DOHH2 (cell line): ENCODE results near the gene HIVEP3.

ENCODE experiments used
- H3F3A ChIP-seq: fragments of 200-600 bp; sonication (generic), shearing (Covaris generic); 2 replicates; pipeline ENCODE4 v1.6.0; 2016; ENCODE audit warnings: antibody characterized with exemption, mild to moderate bottlenecking; ENCODE audit not compliant: control insufficient read depth, insufficient read depth
- H3K27ac ChIP-seq: fragments of 200-600 bp; sonication (generic); 2 replicates; pipeline ENCODE4 v1.5.1; 2014; ENCODE audit warnings: low read depth, mild to moderate bottlenecking, low read length, moderate library complexity
- H3K27me3 ChIP-seq: fragments of 200-600 bp; sonication (generic); 2 replicates; pipeline ENCODE4 v1.6.1; 2014; ENCODE audit warnings: mild to moderate bottlenecking, low read length, mixed read lengths; ENCODE audit not compliant: control insufficient read depth
- H3K36me3 ChIP-seq: fragments of 200-600 bp; sonication (generic); 2 replicates; pipeline ENCODE4 v1.6.1; 2014; ENCODE audit warnings: mild to moderate bottlenecking, low read length, moderate library complexity, mixed read lengths; ENCODE audit not compliant: control insufficient read depth
- H3K4me1 ChIP-seq: fragments of 200-600 bp; sonication (generic); 2 replicates; pipeline ENCODE4 v1.6.1; 2014; ENCODE audit warnings: mild to moderate bottlenecking, low read length, mixed read lengths; ENCODE audit not compliant: control insufficient read depth
- H3K4me2 ChIP-seq: fragments of 200-600 bp; sonication (generic); 2 replicates; pipeline ENCODE4 v1.6.0; 2014; ENCODE audit warnings: mild to moderate bottlenecking, low read length, moderate library complexity
- H3K4me3 ChIP-seq: fragments of 200-600 bp; sonication (generic); 2 replicates; pipeline ENCODE4 v1.5.1; 2014; ENCODE audit warnings: mild to moderate bottlenecking, low read length, mixed read lengths
- H3K79me2 ChIP-seq: fragments of 200-600 bp; sonication (generic); 2 replicates; pipeline ENCODE4 v1.6.1; 2014; ENCODE audit warnings: mild to moderate bottlenecking, low read length, mixed read lengths; ENCODE audit not compliant: control insufficient read depth
- H3K9me2 ChIP-seq: fragments of 200-600 bp; sonication (generic); replicated peaks from 2 replicates; pipeline ENCODE4 v1.6.1; 2014; ENCODE audit warnings: mild to moderate bottlenecking, low read length, mixed read lengths; ENCODE audit not compliant: control insufficient read depth
- H3K9me3 ChIP-seq: fragments of 200-600 bp; sonication (generic); 2 replicates; pipeline ENCODE4 v1.6.1; 2014; ENCODE audit warnings: antibody characterized with exemption, low read length, mixed read lengths; ENCODE audit not compliant: control insufficient read depth, insufficient read depth
- H4K20me1 ChIP-seq: fragments of 200-600 bp; sonication (generic); 2 replicates; pipeline ENCODE4 v1.6.0; 2014; ENCODE audit warnings: low read depth, mild to moderate bottlenecking, antibody characterized with exemption, low read length, moderate library complexity; ENCODE audit not compliant: control insufficient read depth, insufficient read depth
- CTCF ChIP-seq: fragments of 200-600 bp; sonication (generic); IDR thresholded peaks from one replicate; pipeline ENCODE4 v1.5.1; 2014; ENCODE audit warnings: antibody characterized with exemption, mild to moderate bottlenecking, low read depth, low read length; ENCODE audit not compliant: poor library complexity, severe bottlenecking
- EZH2phosphoT487 ChIP-seq: fragments of 200-600 bp; sonication (generic); IDR thresholded peaks from 2 replicates; pipeline ENCODE4 v1.6.1; 2017; ENCODE audit warnings: borderline replicate concordance, mild to moderate bottlenecking, antibody characterized with exemption, low read length, moderate library complexity, mixed read lengths

The HIVEP3 gene

GRCh38 chr1:41802532-41803501, 115.9 kb downstream of the HIVEP3 start:
- TF ChIP-seq CTCF (no peak), EZH2phosphoT487 (no peak)
- Histone ChIP-seq H3K27ac (no peak overlapping the region), H3F3A (no peaks in the 10 kb centered on the region), H3K4me2 (no peak overlapping the region), H3K4me1 (peaks cover 12% of the 10 kb centered on the region), H3K36me3 (no peaks in the 10 kb centered on the region), H3K9me3 (no peaks in the 10 kb centered on the region), H3K27me3 (peaks cover 16% of the 10 kb centered on the region), H3K79me2 (no peaks in the 10 kb centered on the region), H3K9me2 (no peaks in the 10 kb centered on the region), H3K4me3 (no peak overlapping the region), H4K20me1 (no peaks in the 10 kb centered on the region)

- no peak for TF ChIP-seq EZH2phosphoT487
- no peak for TF ChIP-seq CTCF
- no peak overlapping the region for H3K4me3 ChIP-seq
- H3K79me2 ChIP-seq = no peaks in the 10 kb centered on the region
- H3K27ac ChIP-seq = no peak overlapping the region
- H3K4me1 ChIP-seq = peaks cover 12% of the 10 kb centered on the region
- H3K9me3 ChIP-seq = no peaks in the 10 kb centered on the region
- no peaks in the 10 kb centered on the region for H3K9me2 ChIP-seq
- no peaks in the 10 kb centered on the region for H3K36me3 ChIP-seq
- H3F3A ChIP-seq = no peaks in the 10 kb centered on the region
- H3K27me3 ChIP-seq = peaks cover 11% of the 10 kb centered on the region
- H3K4me2 ChIP-seq = no peak overlapping the region
- H4K20me1 ChIP-seq = no peaks in the 10 kb centered on the region
Measured at GRCh38 chr1:41800311-41800829, 118.4 kb downstream of the HIVEP3 start.

GRCh38 chr1:41799723-41800122, 119.0 kb downstream of the HIVEP3 start:
- Histone ChIP-seq H3K4me1 (peaks cover 12% of the 10 kb centered on the region), H3F3A (no peaks in the 10 kb centered on the region), H4K20me1 (no peaks in the 10 kb centered on the region), H3K79me2 (no peaks in the 10 kb centered on the region), H3K9me2 (no peaks in the 10 kb centered on the region), H3K27me3 (peaks cover 13% of the 10 kb centered on the region), H3K4me2 (no peak overlapping the region), H3K27ac (no peak overlapping the region), H3K9me3 (no peaks in the 10 kb centered on the region), H3K4me3 (no peak overlapping the region), H3K36me3 (no peaks in the 10 kb centered on the region)
- TF ChIP-seq CTCF = no peak
- no peak for TF ChIP-seq EZH2phosphoT487
